Mucosa of stomach (tissue), 1 donor: ENCODE data around the gene AP1M1.
"Not testable (repeated sequence)": the region's sequence is repeated elsewhere in the genome, so short reads cannot be mapped to it uniquely, and the experiment has no call there.

Experiments
- H3K27me3 ChIP-seq: one replicate; pipeline ENCODE4 v1.7.0; 2013; ENCODE audit warnings: mild to moderate bottlenecking, low read length; ENCODE audit not compliant: control insufficient read depth, insufficient read depth
- H3K36me3 ChIP-seq: one replicate; pipeline ENCODE4 v1.7.0; 2013; ENCODE audit warnings: low read length; ENCODE audit not compliant: control insufficient read depth, insufficient read depth
- H3K4me1 ChIP-seq: one replicate; pipeline ENCODE4 v1.7.0; 2013; ENCODE audit warnings: mild to moderate bottlenecking, low read length; ENCODE audit not compliant: control insufficient read depth, insufficient read depth
- H3K4me3 ChIP-seq: one replicate; pipeline ENCODE4 v1.7.0; 2013; ENCODE audit warnings: low read length
- H3K9ac ChIP-seq: one replicate; pipeline ENCODE4 v1.7.0; 2013; ENCODE audit warnings: mild to moderate bottlenecking, low read length, moderate library complexity
- H3K9me3 ChIP-seq: one replicate; pipeline ENCODE4 v1.7.0; 2013; ENCODE audit warnings: mild to moderate bottlenecking, low read length, moderate library complexity; ENCODE audit not compliant: control insufficient read depth
- donor health status: Pancreatic carcinoma.

The AP1M1 gene

GRCh38 chr19:16164222-16164890, 33.4 kb upstream of the AP1M1 start:
- Histone ChIP-seq H3K4me1 (peaks cover 11% of the 10 kb centered on the region), H3K9me3 (no peaks in the 10 kb centered on the region), H3K4me3 (no peak overlapping the region), H3K36me3 (no peaks in the 10 kb centered on the region), H3K27me3 (no peaks in the 10 kb centered on the region), H3K9ac (no peak overlapping the region)

- Histone ChIP-seq H3K4me3 (no peak overlapping the region), H3K36me3 (no peaks in the 10 kb centered on the region), H3K4me1 (peaks cover under 1% of the 10 kb centered on the region), H3K9me3 (no peaks in the 10 kb centered on the region), H3K27me3 (no peaks in the 10 kb centered on the region), H3K9ac (no peak overlapping the region)
These were observed 31.3 kb upstream of the AP1M1 start for GRCh38 chr19:16166417-16166816.

- H3K9ac ChIP-seq, result no peak overlapping the region
- H3K36me3 ChIP-seq, result no peaks in the 10 kb centered on the region
- H3K27me3 ChIP-seq, result no peaks in the 10 kb centered on the region
- no peak overlapping the region for H3K4me3 ChIP-seq
- no peaks in the 10 kb centered on the region for H3K9me3 ChIP-seq
- no peaks in the 10 kb centered on the region for H3K4me1 ChIP-seq
These were observed 30.7 kb upstream of the AP1M1 start for GRCh38 chr19:16167055-16167454.

GRCh38 chr19:16168465-16169081, 29.1 kb upstream of the AP1M1 start:
- H3K4me3 ChIP-seq, result no peak overlapping the region
- H3K4me1 ChIP-seq, result no peaks in the 10 kb centered on the region
- H3K9ac ChIP-seq, result no peak overlapping the region
- no peaks in the 10 kb centered on the region for H3K36me3 ChIP-seq
- no peaks in the 10 kb centered on the region for H3K9me3 ChIP-seq
- H3K27me3 ChIP-seq, result no peaks in the 10 kb centered on the region

- Histone ChIP-seq H3K4me3 (no peak overlapping the region), H3K4me1 (no peaks in the 10 kb centered on the region), H3K9me3 (no peaks in the 10 kb centered on the region), H3K27me3 (no peaks in the 10 kb centered on the region), H3K36me3 (no peaks in the 10 kb centered on the region), H3K9ac (no peak overlapping the region)
These were observed 27.6 kb upstream of the AP1M1 start for GRCh38 chr19:16170134-16170533.

GRCh38 chr19:16175954-16176353, 21.8 kb upstream of the AP1M1 start:
- no peak overlapping the region for H3K4me3 ChIP-seq
- H3K9me3 ChIP-seq, result no peaks in the 10 kb centered on the region
- H3K27me3 ChIP-seq, result no peaks in the 10 kb centered on the region
- no peaks in the 10 kb centered on the region for H3K4me1 ChIP-seq
- H3K9ac ChIP-seq, result no peak overlapping the region
- no peaks in the 10 kb centered on the region for H3K36me3 ChIP-seq

GRCh38 chr19:16178866-16179265, 18.8 kb upstream of the AP1M1 start:
- not testable (repeated sequence) for H3K4me1 ChIP-seq, H3K36me3 ChIP-seq, H3K27me3 ChIP-seq, H3K9ac ChIP-seq, H3K4me3 ChIP-seq, H3K9me3 ChIP-seq

- Histone ChIP-seq H3K9me3 (no peaks in the 10 kb centered on the region), H3K9ac (no peak overlapping the region), H3K36me3 (no peaks in the 10 kb centered on the region), H3K27me3 (no peaks in the 10 kb centered on the region), H3K4me1 (peaks cover 9% of the 10 kb centered on the region), H3K4me3 (no peak overlapping the region)
These were observed 17.1 kb upstream of the AP1M1 start for GRCh38 chr19:16180611-16181010.

GRCh38 chr19:16184665-16185122, 13.0 kb upstream of the AP1M1 start:
- Histone ChIP-seq H3K9me3 (no peaks in the 10 kb centered on the region), H3K36me3 (peaks cover 4% of the 10 kb centered on the region), H3K4me1 (peaks cover 15% of the 10 kb centered on the region), H3K9ac (peak overlapping the region; percentile 93), H3K27me3 (no peaks in the 10 kb centered on the region), H3K4me3 (peak overlapping the region; percentile 79)

GRCh38 chr19:16185123-16185767, 12.5 kb upstream of the AP1M1 start, which contains the start of gene FAM32A:
Gene FAM32A, plus strand, starts transcription at chr19:16185410. Its CDS starts 33 bp downstream, at chr19:16185443.
- H3K27me3 ChIP-seq, result no peaks in the 10 kb centered on the region
- no peaks in the 10 kb centered on the region for H3K9me3 ChIP-seq
- peaks cover 15% of the 10 kb centered on the region for H3K4me1 ChIP-seq
- H3K9ac ChIP-seq, result peak within 1 kb of the TSS; percentile 93
- H3K36me3 ChIP-seq, result peaks cover 9% of the 10 kb centered on the region
- peak within 1 kb of the TSS; percentile 79 for H3K4me3 ChIP-seq

- H3K36me3 ChIP-seq, result peaks cover 10% of the 10 kb centered on the region
These were observed 12.0 kb upstream of the AP1M1 start for GRCh38 chr19:16185768-16186123.

GRCh38 chr19:16188521-16188920, 9.2 kb upstream of the AP1M1 start:
- Histone ChIP-seq H3K4me1 (peaks cover 10% of the 10 kb centered on the region), H3K36me3 (peaks cover 10% of the 10 kb centered on the region), H3K4me3 (no peak overlapping the region), H3K9me3 (no peaks in the 10 kb centered on the region), H3K27me3 (no peaks in the 10 kb centered on the region), H3K9ac (no peak overlapping the region)

More at GRCh38 chr19:16185768-16186123, 12.0 kb upstream of the AP1M1 start:
- Histone ChIP-seq H3K4me3 (peak overlapping the region; percentile 79), H3K4me1 (peaks cover 15% of the 10 kb centered on the region), H3K9ac (peak overlapping the region; percentile 93), H3K9me3 (no peaks in the 10 kb centered on the region), H3K27me3 (no peaks in the 10 kb centered on the region)
